ENCODE results near the gene RNU1-2. TPM values are rescaled to one million over a fixed set of nuclear protein-coding genes. Genes with fewer than 3 reads are reported as not detected.
"Not testable (repeated sequence)": the region's sequence is repeated elsewhere in the genome, so short reads cannot be mapped to it uniquely, and the experiment has no call there.

Gene RNU1-2
- total RNA-seq, 1 donor from 2014 or later = 4,234 TPM

DNA sequence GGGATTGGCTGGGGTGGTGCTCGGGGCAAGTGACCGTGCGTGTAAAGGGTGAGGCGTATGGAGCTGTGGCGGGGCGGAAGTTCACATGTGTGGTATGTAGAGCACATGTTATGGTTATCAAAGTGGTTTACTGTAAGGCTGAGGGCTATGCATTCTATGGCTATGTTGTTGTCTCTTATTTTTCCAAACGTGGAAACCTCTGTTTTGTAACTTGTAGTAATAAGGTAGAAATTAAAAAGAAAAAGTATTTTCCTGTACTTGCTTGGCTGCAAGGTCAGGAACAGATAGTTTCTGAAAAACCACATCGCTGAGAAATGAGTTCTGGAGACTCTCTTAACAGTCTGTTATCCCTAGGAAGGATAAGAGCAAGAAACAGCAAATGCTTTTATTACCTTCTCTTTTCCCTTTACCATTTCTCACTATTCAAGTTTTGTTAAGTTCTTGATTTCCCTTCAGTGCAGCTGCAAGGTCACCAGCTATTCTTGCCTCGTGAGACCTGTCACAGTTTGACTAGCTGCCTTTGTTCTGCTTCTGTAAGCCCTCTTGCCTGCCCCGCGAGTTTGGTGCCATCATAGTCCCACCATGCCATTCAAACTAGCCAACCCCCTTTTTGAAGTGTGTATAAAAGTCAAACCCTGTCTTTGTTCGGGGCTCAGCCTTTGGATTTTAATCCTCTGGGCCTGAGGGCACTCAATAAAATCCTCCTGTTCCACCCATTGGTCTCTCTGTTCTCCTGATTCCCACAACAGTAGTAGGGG is 9.5 kb downstream of the RNU1-2 start:
- no peak for DNase-seq
- ATAC-seq = peak; percentile 85
- intact Hi-C loops (cut with micrococcal nuclease) = no loop called here

DNA sequence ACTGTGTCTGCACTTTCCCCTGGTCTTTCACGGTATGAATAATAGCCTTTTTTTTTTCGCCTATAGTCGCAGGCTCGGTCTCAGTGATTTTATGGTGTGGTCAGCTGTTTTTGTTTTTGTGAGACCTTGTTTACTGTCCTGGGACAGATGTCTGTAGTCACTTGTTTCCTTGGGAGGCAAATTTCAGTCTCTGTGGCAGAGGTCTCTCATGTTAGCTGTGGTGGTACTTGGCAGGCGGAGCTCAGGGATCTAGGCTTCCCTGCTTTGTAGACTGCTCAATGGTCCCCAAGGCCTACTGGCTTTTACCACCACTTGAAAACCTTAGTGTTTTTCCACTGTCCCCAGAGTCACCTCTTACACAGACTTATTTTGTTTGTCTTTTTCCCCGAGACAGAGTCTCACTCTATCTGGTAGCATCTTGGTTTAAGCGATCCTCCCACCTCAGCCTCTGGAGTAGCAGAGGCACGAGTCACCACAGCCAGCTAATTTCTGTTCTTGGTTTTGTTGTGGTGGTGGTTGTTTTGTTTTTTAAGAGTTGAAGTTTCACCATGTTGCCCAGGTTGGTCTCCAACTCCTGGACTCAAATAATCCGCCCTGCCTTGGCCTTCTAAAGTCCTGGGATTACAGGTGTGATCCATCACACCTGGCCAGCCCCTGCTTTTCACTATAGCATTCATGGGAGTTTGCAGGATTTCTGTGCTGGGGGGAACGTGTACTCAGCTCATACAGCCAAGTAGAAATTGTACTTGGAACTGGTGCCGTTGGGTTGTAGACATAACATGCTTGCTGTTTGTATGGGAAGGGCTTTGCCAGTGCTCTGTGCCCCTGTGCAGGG is 10.3 kb downstream of the RNU1-2 start:
- DNase-seq (no peak), ATAC-seq (no peak)
- intact Hi-C loops (cut with micrococcal nuclease) = no loop called here

DNA sequence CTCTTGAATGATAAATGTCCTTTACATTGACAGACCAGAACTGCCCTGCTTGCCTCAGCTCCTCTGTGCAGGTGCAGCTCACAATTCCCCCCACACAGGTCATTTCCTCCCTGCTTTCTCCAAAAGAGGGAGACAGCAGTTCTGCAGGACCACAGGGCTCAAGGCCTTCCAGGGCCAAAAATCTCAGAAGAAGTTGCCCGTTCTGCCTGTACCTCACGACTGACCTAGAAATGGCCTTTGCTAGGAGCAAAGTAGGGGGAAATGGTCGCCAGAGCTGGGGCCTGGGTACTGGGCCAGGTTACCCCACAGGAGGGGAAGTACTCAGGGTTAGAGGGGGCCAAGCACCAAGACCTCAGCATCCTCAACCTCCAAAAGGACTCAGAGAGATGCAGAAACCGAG is 11.1 kb downstream of the RNU1-2 start:
- no peak for ATAC-seq
- intact Hi-C loops (cut with micrococcal nuclease) = no loop called here
- no peak for DNase-seq

DNA sequence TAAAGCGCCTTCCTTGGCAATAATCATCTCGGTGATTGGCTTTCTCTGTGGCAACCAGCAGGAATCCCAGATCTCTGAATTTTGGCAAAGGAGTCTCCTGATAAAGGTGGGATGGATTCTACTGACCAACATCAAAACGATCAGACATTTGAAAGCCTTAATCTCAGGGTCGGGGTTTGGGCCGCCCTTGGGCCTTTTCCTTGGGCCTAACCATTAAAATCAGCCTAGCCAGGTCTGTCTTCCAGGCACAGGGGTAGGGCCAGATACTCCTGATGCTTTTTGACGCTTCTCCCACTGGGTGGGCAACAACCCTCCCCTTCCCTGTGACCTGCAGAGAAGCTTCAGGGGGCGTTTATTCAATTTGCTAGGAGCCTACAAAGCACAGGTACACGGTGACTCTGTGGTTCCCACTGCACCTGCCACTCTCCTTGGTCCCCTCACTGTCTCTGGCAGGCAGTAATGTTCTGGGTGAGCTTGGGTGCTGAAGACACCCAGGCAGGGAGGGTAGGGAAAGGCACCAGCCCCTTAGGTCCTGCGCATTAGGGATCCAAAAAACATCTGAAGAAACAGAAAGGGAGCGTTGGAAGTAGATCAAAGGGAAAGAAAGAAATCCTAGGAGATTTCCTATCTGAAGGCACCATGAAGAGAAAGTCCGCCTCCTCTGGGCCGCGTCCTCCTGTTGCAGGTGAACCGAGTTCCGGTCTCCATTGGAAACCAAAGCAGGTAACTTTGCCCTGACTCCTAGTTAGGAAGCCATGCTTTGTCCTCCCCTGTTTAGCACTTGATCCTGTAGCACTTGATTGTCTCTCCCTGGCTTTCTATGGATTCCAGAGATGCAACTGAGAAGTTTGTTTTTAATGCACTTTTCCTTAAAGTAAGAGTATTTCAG is 12.3 kb downstream of the RNU1-2 start:
- ATAC-seq (no peak), DNase-seq (no peak)
- intact Hi-C loops (cut with micrococcal nuclease) = no loop called here

DNA sequence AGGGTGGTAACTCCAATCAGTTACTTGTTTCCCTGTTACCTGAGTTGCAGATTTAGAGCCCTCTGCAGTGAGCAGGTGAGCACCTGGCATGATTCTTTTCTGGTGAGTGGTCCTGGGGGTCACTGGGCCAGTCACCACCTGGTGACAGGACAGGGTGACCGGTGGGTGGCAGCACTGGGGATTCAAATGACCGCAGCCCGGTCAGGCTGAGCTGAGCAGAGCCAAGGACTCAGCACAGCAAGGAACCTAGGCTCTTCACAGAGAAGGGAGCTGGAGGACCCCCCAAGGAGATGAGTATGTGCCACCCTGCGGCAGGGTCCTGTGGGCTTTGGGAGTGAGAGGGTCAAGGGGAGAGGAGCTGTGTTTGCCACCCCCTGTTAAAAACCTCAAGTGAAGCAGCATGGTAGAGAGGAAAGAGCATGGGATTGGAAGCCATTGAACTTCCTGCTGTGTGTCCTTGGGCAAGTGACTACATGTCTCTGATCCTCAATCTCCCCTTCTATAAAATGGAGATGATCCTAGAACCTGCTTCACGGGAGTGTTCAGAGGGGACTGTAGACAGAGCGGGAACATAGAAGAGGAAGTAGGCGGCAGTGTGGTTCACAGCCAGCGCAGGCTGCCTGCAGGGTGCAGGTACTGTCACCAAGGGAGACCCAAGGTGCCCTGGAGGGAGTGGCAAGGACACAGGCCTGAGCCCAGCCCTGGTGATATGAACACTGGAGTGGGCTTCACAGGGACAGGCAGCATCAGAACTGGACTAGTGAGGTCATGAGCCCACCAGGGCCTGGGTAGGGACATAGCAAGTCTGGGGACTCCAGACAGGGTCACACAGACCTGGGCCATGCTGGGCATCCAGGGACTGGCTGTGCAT is 16.3 kb downstream of the RNU1-2 start:
- DNase-seq; intact Hi-C loops (cut with micrococcal nuclease); ATAC-seq: not testable (repeated sequence)

DNA sequence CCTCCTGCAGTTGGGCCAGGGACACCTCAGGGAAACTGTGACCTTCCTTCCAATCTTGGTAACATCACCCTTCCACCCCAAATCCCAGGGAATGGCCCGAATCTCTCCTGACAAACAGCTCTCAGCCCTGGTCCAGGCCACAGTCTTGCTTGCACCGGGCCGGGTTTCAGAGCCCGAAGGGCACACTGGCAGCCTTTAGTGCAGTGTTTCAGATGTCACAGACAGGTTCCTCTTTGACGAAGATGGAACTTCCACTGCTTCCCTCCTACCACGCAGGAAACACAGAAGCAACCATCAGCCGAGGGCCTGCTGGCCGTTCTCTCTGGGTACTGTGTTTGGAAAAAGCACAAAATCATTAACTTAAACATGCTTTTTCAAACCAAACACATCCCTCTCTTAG is 17.0 kb downstream of the RNU1-2 start:
- ATAC-seq; intact Hi-C loops (cut with micrococcal nuclease); DNase-seq: not testable (repeated sequence)

DNA sequence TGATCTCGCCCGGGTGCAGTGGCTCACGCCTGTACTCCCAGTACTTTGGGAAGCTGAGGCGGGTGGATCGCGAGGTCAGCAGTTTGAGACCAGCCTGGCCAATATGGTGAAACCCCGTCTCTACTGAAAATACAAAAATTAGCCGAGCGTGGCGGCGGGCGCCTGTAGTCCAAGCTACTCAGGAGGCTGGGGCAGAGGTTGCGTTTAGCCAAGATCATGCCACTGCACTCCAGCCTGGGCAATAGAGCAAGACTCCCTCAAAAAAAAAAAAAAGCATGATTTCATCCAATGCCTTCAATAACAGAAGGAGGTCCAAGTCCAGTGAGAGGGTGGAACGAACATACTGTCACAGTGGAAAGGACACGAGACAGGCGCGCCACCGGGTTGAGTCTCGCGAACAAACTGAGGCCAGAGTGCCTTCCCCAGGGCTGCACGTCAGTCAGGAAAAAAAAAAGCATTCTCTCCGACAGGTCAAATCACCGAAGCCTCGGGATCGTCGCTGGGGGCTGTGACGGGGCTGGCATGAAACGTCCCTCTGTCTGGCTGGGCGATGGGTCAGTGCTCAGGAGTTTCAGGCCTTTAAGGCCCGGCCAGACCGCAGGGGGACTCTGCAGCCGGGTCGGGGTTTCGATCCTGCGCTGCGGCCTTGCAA is 17.5 kb downstream of the RNU1-2 start:
- intact Hi-C loops (cut with micrococcal nuclease) = no loop called here
- peak; percentile 4 for ATAC-seq
- DNase-seq = peak; percentile 43

DNA sequence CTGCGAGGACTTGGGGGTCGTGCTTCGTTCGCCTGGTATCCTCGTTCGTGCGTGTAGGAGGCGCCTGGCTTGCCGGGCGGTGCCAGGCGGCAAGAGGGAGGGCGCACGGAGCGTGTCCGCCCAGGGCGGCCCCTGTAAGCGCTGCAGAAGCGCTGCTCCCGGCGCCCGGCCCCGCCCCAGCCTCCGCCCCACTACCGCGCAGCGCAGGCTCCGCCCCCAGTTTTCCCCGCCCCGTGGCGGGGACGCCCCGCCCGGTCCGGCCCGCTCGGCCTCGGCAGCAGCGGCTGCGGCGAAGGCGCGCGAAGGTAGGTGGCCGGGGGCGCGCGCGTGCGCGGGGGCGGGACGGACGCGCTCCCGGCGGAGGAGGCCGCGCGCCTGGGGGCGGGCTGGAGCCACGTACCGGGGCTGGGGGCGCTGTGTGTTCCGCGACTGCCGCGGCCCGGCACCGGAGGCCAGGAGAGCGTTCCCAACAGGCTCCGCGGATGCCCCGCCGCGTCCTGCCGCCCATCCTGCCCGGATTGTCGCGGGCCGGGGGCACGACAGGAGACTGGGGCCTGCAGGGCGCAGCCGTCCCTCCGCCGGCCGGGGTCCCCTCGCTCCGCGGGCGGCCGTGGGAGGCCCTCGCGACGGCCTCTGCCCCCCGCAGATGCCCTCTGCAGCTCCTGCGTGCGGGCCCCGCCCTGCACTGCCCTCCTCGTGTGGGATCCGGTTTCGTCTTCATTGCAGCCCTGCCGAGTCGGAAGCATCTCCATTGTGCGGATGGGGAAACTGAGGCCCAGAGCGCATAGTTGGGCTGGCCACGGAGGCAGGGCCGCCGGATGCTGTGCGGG is 18.3 kb downstream of the RNU1-2 start:
- ATAC-seq (peak; percentile 96), DNase-seq (peak; percentile 95)
- intact Hi-C loops (cut with micrococcal nuclease) = no loop called here

DNA sequence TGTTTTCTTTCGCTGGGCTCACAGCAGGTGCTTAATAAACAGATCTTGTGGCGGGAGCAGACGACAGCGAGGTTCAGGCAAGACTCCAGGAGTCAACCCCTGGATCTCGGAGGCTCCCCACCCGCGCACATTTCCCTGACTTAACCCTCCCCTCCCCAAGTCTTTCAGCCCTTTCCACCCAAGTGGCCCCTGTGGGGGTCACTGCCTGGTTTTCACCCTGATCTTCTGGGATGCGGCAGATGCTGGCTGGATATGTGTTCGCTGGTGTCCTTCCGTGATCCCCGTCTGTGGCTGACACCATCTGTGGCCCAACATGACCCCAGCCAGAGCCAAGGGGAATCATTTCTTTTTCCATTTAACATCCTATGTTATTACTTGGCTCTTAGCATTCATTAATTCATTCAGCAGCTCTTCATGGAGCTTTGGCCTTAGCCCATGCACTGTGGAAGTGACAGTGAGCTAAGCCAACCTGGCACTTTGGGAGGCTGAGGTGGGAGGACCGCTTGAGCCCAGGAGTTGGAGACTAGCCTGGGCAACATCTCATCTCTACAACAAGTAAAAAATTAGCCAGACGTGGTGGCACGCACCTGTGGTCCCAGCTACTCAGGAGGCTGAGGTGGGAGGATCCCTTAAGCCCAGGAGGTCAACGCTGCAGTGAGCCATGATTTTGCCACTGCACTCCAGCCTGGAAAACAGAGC is 19.3 kb downstream of the RNU1-2 start:
- DNase-seq; intact Hi-C loops (cut with micrococcal nuclease); ATAC-seq: not testable (repeated sequence)

DNA sequence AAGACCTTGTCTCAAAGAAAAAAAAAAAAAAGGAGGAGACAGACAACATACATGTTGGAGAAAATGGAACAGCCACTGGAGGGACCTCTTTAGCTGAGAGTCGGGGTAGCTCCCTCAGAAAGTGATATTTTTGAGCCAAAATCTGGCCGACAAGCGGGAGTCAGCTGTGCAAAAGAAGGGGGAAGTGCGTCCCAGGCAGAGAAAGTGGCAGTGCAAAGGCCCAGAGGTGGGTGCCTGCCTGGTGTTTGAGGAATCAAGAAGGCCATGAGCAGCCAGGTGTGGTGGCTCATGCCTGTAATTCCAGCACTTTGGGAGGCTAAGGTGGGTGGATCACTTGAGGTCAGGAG is 19.8 kb downstream of the RNU1-2 start:
- intact Hi-C loops (cut with micrococcal nuclease) = no loop called here
- DNase-seq (no peak), ATAC-seq (no peak)

DNA sequence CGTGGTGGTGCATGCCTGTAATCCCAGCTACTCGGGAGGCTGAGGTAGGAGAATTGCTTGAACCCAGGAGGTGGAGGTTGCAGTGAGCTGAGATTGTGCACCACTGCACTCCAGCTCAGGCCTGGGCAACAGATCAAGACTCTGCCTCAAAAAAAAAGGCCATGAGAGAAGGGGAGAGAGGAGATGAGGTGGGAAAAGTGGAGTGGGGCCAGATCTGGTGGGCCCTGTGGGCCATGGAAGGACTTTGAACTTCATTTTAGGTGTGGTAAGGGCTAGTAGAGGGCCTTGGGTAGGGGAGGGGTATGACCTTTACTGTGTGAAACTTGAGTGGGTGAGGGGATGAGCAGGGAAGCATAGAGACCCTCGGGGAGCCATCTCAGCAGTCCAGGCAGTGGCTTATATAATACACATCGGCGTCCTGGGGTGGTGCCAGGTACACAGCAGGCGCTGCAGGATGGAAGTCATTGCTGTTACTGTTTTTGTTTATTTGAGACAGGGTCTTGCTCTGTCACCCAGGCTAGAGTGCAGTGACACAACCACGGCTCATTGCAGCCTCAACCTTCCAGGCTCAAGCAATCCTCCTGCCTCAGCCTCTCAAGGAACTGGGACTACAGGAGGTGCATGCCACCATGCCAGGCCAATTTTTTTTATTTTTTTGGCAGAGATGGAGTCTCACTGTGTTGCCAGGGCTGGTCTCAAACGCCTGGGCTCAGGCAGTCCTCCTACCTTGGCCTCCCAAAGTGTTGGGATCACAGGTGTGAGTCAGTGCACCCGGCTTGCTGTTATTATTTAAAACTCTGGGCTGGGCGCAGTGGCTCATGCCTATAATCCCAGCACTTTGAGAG is 20.5 kb downstream of the RNU1-2 start:
- ATAC-seq = not testable (repeated sequence)

DNA sequence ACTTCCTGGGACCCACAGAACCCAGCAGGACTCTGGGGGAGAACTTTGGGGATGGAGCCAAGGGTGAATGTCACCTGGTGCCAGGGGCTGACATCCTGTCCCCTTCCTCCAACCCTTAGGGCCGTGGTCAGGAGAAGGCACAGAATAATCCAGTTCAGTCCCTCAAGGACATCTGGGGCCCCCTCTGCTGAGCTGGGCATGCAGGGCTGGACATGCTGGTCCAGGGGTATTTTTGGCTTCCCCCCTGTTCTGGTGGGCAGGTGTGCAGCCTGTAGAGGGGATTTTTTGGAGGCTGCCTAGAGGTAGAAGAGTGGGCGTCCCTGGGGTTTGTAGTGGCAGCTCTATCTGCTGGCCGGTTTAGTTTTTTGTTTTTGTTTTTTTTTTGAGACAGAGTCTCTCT is 22.6 kb downstream of the RNU1-2 start:
- DNase-seq = no peak
- ATAC-seq = no peak
- intact Hi-C loops (cut with micrococcal nuclease) = no loop called here

More for the DNA sequence above, 20.5 kb downstream of the RNU1-2 start:
- DNase-seq; intact Hi-C loops (cut with micrococcal nuclease): not testable (repeated sequence)

DNA sequence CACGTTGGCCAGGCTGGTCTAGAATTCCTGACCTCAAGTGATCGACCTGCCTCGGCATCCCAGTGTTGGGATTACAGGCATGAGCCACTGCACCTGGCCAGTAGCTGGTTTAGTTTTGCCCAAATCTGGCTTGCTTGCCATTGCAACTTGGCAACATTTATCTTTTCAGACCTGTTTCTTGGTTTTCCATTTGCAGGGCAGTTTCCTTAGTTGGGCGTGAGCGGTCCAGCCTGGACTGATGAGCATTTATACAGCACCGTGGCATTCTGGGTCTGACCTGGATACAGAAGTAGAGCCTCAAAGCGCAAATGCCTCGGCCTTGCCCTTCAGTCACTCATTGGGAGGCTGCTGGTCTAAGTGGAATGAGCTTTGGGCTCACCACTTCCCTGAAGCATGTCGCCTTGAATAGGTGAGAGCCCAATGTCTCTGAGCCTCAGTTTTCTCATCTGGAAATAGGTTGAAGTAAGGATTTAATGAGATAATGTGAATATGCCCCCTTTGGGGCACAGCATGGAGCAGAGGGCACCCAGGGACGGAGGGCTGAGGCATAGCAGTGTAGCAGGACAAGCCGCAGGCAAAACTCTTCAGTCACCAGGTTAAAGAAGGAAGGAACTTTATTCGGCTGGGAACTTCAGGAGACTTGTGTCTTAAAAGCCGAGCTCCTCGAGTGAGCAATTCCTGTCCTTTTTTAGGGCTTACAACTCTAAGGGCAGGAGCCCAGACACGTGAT is 23.3 kb downstream of the RNU1-2 start:
- ATAC-seq; intact Hi-C loops (cut with micrococcal nuclease); DNase-seq: not testable (repeated sequence)

DNA sequence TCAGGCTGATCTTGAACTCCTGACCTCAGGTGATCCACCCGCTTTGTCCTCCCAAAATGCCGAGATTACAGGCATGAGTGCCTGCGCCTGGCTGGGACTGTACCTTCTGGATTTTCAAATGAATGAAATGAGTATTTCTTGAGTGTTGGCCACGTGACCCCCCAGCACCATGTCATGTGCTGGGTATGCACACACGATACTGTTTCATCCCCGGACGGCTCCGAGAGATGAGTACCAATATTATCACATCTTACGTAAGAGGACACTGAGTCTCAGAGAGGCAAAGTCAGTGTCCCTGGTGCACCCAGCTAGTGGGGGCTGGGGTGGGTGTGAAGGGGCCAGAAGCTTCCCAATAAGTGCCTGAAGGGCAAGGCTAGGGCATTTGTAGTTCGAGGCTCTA is 25.2 kb downstream of the RNU1-2 start:
- no peak for DNase-seq
- no peak for ATAC-seq
- intact Hi-C loops (cut with micrococcal nuclease) = no loop called here

All from left ventricle myocardium superior (tissue), 1 donor.